Stimulated activated CD8-positive, alpha-beta memory T cell treated with anti-CD3 and anti-CD28 coated beads, Interleukin-7, amount 100 ng/mL, for 48 hours (primary cell): ENCODE data around the gene SEC31A.
"Not testable (repeated sequence)": the region's sequence is repeated elsewhere in the genome, so short reads cannot be mapped to it uniquely, and the experiment has no call there.

Experiments
- DNase-seq, 2 donors: peaks; one replicate each; pipeline ENCODE4 v3.0.0-alpha.2; 2020; ENCODE audit warnings: low read depth in 1 of 2; ENCODE audit errors: extremely low read depth in 1 of 2

SEC31A gene, protein sequence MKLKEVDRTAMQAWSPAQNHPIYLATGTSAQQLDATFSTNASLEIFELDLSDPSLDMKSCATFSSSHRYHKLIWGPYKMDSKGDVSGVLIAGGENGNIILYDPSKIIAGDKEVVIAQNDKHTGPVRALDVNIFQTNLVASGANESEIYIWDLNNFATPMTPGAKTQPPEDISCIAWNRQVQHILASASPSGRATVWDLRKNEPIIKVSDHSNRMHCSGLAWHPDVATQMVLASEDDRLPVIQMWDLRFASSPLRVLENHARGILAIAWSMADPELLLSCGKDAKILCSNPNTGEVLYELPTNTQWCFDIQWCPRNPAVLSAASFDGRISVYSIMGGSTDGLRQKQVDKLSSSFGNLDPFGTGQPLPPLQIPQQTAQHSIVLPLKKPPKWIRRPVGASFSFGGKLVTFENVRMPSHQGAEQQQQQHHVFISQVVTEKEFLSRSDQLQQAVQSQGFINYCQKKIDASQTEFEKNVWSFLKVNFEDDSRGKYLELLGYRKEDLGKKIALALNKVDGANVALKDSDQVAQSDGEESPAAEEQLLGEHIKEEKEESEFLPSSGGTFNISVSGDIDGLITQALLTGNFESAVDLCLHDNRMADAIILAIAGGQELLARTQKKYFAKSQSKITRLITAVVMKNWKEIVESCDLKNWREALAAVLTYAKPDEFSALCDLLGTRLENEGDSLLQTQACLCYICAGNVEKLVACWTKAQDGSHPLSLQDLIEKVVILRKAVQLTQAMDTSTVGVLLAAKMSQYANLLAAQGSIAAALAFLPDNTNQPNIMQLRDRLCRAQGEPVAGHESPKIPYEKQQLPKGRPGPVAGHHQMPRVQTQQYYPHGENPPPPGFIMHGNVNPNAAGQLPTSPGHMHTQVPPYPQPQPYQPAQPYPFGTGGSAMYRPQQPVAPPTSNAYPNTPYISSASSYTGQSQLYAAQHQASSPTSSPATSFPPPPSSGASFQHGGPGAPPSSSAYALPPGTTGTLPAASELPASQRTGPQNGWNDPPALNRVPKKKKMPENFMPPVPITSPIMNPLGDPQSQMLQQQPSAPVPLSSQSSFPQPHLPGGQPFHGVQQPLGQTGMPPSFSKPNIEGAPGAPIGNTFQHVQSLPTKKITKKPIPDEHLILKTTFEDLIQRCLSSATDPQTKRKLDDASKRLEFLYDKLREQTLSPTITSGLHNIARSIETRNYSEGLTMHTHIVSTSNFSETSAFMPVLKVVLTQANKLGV

DNA sequence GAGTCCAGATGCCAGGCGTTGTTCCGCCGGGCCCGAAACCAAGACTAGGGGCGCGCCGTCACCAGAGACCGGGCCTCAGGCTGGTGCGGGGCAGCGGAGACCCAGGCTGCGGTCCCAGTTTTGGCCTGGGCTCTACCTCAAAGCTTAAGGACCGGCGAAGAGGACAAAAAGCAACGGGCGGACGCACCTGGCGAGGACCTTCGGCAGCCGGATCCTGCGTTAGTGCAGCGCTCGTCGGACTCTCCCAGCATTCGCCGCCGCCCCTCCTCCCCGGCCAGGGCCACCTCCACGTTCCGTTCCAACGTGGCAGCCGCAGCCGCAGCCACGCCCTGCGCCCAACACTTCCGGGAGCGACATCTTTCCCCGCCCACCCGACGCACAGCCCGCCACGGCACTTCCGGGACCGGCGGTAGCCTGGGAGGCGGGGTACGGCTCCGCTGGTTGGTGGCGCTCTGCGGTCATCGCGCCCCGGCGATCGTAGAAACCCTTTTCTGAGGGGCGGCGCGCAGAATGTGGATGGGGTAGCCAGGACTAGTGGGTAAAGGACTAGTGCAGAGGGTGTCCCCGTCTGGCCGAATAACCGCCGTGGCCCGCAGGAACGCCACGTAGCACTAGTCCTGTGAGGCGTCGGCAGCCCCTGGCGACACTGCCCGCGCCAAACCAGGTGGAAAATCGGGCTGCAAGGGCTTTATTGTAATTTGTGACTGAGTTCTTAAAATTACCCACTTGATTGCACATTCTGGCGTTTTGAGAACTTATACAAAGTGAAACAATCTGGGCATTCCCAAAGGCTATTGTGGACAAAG lies at the start of gene SEC31A:
TSS of gene SEC31A (minus strand) at position 253 of the 806 bp plus-strand sequence. CDS start 9,217 bp downstream, outside the sequence.
- DNase-seq, result peak; percentile 96 to 97

DNA sequence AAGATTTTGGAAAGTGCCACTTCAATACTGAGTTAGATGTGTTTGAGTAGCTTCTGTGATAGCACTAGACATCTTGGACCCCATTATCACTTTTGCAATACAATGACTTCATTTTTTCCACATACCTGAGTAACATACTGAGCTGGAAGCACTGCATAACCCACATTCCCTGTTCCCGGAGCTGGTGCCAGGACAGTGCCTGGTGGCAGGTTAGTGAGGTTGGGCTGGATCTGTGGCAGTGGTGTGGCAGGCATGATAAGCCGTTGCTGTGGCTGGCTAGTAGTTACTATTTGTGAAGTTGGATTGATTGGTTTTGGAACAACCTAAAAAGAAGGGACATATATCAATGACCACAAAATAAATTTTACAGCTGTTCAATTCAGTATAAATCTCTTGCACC lies 48.5 kb upstream of the SEC31A start:
- DNase-seq, result no peak

DNA sequence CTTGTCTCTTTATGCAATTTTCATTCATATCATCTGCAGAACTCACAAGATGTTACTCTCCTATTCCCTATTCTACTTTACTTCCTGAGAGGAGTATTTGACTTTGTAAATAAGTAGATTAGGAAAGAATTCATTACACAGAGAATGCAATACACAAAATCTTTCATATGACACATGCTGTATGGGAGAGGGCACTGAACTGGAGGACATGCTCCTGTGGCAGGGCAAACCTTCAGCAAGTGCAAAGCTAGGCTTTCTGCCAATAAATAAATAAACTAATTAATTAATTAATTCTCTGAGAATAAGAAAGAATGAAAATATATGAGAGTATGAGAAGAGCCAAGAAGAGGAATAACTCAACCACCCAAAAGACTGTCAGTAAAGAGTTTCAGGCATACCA lies 43.5 kb upstream of the SEC31A start:
- DNase-seq, result no peak

DNA sequence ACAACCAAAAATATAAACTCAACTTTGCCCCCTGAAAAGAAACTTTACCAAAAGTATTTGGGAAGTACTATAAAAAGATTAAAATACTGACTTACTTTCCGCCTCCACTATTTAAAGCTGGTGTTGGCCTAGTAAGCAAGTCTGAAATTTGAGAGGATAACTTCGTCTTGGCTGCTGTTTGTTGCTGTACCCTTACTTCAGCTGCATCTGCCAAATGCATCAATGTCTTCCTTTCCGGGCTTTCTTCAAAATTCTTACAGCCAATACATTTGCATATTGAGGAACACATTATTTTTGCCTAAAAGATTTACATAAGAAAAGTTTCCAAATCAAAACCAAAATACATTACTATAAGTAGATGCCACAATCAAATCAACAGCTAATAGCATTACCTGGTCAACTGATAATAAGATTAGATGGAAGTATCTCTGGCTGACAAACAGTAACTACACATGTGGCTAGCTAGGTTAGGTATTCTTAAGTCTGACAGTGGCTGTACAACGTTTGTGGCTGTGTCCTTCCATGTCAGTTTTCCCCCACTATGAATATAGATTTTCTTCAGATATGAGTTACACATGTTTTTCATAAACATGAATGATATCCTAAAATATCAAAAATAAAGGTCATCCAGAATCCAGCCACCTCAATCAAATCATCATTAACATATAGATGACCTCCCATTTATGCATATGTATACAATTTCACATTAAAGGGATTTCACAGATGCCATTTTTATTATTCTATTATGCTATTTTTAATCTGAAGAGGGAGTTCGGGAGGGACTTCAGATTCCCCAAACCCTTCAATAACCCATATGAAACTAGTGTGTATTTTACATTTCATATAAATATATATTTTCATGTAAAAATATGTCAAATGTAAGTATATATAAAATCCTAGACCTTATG lies 40.1 kb upstream of the SEC31A start:
- DNase-seq, result no peak

DNA sequence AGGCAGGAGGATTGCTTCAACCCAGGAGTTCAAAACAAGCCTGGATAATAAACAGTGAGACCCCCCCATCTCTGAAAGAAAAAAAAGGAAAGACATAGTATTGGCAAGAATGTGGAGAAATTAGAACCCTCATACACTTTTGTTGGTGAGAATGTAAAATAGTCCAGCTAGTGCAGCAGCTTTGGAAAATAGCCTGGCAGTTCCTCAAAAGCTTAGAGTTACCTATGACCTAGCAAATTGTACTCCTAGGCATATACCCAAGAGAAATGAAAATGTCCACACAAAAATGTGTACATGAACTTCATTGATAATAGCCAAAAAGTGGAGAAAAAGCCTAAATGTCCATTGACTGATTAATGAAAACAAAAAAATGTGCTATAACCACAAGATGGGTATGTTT lies 30.8 kb upstream of the SEC31A start:
- DNase-seq, result no peak

DNA sequence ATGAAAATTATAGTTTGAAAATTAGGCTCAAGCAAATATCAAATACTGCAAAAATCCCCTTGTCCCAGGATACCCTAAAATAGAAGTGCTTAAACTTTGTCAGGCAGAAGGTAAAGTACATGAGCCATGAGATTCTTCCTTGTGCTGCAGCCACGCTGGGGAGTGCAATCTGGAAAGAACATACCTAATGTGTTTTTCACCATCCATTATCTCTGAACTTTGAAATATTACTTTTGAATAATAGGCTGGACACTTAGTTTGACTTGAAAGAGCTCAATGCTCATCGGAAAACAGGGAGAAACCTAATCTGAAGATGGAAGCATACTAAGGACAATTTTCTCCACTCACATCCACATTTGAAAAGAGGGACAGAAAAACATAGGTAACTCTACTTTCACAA lies 28.4 kb upstream of the SEC31A start:
- DNase-seq, result no peak

DNA sequence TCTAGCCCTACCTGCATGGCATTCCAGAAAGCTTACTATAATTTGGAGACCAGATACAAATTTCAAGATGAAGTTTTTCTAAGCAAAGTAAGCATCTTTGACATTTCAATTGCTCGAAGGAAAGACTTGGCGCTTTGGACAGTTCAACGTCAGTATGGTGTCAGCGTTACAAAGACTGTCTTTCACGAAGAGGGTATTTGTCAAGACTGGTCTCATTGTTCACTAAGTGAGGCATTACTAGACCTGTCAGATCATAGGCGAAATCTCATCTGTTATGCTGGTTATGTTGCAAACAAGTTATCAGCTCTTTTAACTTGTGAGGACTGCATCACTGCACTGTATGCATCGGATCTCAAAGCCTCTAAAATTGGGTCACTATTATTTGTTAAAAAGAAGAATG lies 27.1 kb upstream of the SEC31A start:
- no peak for DNase-seq

DNA sequence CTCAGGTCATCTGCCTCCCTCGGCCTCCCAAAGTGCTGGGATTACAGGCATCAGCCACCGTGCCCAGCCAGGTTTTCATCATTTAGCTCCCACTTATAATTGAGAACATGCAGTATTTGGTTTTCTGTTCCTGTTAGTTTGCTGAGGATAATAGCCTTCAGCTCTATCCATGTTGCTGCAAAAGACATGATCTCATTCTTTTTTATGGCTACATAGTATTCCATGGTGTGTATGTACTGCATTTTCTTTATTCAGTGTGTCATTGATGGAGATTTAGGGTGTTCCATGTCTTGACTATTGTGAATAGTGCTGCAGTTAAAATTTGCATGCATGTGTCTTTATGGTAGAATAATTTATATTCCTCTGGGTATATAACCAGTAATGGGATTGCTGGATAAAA lies 23.0 kb upstream of the SEC31A start:
- DNase-seq, result not testable (repeated sequence)

DNA sequence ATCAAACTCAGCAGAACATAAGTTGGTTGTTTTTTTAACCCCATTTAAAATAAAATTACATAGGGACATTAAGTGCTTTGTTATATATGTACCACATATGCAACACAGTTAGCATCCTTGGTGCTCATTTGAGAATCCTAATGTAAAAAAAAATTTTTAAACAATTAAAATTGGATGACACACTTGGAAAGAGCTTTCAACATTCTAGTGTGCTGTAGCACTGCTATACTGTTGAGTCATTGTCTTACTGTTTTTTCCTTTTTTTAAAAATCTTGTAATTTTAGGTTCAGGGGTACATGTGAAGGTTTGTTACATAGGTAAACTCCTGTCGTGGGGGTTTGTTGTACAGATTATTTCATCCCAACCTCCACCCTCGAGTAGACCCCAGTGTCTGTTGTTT lies 22.4 kb upstream of the SEC31A start:
- no peak for DNase-seq

DNA sequence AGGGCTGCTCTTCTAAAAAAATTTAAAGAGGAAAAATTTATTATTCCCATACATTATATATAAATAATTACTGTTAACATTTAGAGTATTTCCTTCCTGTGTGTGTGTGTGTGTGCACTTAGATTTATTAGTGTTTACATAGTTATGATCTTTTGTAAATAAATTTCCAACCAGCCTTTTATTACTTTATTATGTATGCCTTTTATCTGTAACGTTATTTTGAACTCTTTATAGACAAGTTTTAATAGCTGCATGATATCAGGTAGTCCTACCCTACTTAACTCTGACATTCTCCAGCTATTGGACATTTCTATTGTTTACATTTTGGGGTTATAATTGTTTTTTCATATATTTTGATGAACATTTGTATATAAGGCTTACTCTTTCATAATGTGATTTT lies 18.4 kb upstream of the SEC31A start:
- DNase-seq, result no peak

DNA sequence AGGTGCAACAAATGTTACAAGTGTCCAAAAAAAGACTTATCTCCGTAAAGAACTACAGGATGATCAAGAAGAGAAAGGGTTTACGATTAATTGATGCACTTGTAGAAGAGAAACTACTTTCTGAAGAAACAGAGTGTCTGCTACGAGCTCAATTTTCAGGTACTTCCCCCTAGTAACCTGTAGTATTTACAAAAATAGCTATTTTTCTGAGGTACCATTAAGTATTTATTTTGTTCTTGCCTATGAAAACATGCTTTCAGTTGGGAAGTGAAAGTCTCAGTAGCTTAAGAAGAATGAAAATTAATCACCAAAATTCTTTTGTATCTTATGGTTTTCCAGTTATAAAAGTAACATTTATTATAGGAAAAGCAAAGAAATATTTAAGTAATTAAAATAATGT lies 15.5 kb upstream of the SEC31A start:
- DNase-seq, result no peak

DNA sequence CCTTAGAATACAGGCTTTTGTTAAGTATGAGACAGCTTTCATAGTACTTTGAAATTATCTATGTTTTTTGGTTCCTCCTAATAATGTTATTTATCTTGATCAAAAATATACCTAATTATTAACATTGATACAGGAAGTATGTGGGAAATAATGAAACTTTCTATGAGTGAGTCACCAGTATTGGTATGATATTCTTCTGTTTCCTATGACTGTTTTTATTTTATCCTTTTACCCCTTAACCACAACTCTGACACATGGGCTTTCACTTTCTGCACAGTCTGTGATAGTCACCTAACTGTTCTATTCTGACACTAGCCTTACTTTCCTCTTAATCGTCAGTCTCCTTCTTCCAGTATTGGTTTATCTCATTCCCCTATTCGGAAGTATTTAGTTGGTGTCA lies 14.3 kb upstream of the SEC31A start:
- peak in 1 of 2 donors; percentile 44 for DNase-seq

DNA sequence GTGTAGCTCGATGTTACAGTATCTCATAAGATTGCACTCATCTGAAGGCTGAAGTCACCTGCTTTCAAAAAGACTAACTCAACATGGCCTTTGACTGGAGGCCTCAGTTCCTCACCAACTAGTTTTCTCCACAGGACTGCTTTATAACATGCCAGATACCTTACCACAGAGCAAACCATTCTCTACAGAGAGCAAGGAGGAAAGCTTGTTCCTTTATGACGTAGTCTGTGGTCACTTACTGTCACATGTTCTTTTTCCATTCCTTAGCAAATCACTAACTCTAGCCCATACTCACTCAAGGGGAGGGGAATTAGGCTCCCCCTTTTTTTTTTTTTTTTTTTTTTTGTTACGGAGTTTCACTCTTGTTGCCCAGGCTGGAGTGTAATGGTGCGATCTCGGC lies 12.8 kb upstream of the SEC31A start:
- no peak for DNase-seq

DNA sequence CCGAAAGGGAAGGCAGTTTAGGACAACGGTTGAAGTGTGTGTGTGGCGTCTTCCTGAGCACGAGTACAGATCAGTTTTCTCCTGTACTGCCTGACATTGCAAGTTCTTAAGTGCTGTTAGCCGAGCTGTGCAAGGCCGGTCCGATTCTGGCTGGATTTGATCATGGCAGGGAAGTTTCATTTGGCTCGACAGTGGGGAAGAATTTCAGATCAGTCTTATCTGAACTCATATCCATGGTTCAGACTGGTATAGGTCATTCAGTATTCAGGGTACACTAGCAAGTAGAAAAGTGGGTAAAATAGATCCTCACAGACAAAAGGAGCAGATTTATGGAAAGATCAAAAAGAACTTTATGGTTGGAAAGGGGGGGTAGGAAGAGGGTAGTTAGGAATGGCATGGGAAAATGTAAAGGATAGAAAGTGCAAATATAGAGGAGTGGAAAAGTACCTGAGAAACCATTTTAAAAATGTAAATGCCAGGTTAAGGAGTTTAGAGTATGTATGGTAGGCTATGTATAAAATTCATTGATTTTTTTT lies 10.3 kb upstream of the SEC31A start:
- DNase-seq, result no peak

DNA sequence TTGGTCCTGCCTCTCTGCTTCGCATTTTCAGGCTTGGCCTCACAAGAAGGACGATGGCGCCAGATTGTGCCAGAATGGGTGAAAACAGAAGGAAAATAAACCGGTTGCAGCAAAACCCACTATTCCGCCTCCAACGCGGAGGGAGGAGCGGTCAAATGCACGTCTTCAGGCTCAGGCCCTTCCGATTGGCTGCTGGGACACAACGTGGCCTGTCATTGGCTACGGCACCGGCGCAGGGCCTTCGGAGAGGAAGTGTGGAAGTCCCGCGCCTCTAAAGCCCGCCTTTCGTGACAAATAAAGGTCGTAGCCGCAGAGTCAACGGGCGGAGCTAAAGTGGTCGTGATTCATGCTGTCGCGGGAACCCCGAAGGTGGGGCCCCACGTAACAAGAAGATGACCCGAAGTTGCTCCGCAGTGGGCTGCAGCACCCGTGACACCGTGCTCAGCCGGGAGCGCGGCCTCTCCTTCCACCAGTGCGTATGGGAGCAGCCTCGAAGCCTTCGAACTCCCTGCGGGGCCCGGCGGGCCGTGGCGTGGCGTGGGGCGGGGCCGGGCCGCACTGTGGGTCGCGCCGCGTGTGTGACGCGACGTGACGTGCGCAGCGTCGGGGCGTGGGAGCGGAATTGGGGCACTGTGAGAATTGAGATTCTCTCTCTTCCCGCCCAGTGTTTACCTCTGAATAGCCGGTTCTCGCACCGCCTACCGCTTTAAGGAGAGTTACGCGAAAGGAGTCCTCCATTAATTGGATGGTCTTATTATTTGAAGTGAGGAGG lies 9.6 kb upstream of the SEC31A start, which contains the start of gene THAP9:
TSS of gene THAP9 (plus strand) at position 325 of the 772 bp plus-strand sequence. CDS start at position 393, 68 bp downstream.
- DNase-seq, result peak; percentile 93 to 99

DNA sequence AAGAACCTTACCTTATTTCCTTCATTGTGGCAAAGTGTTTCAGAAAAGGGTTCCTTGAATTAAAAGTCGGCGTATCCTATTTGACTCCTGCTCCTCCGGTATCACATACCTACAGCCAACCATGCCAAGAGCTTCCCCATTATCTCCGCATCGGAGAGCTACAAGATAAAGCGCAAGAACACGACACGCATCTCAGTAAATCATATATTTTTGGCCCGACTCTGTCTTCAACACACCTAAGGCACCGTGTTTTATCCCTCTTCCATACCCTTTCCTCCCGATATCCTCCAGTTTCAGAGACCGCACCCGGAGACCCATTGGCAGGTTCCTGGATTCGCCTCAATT lies 9.1 kb upstream of the SEC31A start:
- DNase-seq, result no peak

DNA sequence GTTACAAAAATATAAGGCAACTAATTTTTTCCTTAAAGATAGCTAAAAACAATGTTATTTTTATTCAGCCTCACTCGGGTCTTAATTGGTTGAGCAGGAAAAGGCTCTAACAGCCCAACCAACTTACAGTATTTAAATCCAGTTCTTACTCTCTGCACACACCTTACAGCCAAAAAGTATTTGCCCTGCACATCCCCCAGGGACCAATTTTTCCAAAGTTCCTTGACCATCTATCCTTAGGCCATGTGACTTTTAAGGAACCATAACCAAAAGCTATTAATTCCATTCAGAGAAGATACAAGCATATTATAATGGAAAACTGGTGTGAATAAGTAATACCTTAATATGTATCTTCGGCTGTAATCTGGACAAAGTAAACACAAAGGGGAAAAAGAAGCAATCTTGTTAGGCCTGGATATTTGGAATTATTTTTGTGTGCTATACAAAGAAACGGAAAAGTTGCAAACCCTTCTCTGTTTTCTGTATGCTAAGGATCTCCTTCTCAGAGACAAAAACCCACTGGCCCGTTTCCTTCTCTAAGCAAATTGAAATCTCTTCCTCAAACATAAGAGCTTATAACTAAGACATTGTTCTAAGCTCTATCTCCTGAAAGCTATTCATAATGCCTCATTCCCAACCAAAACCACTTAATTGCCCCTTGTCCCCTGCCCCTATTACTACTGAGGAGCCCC lies 8.6 kb upstream of the SEC31A start:
- DNase-seq, result no peak
